Endothelial cell of umbilical vein (primary cell): ENCODE data around the gene PTPRT. TPM values are rescaled to one million over a fixed set of nuclear protein-coding genes. Genes with fewer than 3 reads are reported as not detected.

Experiments
- BruUV-seq: library from RNA; stranded (reverse); fragments of 400-500 nt; replicated peaks from 2 replicates; lab custom pipeline; 2021; lab: Mats Ljungman, UMichigan
- CTCF ChIA-PET: fragments of 300-600, 350-600 bp; sonication (Branson Sonifier 250); formaldehyde crosslinking; loops from one replicate; lab custom pipeline; 2021; ENCODE audit warnings: antibody characterized with exemption, inconsistent platforms; lab: Charles Lee
- POLR2A ChIA-PET: fragments of 300-600, 350-600 bp; sonication (Branson Sonifier 250); formaldehyde crosslinking; loops from one replicate; lab custom pipeline; 2021; ENCODE audit warnings: antibody characterized with exemption, inconsistent platforms; lab: Charles Lee
- DNase-seq: peaks from one replicate; pipeline ENCODE4 v3.0.0-alpha.2; 2011; ENCODE audit warnings: low read depth, low spot score
- FAIRE-seq: peaks from 2 replicates; lab custom pipeline; 2011; peaks lifted over from hg19 to GRCh38; lab: Jason Lieb, UNC
- H2AFZ ChIP-seq: 2 replicates; pipeline ENCODE4 v1.6.0; 2012; ENCODE audit warnings: low read depth, low read length, control low read depth, inconsistent platforms
- H3K27ac ChIP-seq: 2 replicates; pipeline ENCODE4 v1.5.1; 2011; ENCODE audit warnings: low read depth, mild to moderate bottlenecking, control low read depth, low read length, moderate library complexity; ENCODE audit not compliant: insufficient read depth
- H3K27me3 ChIP-seq, 2 experiments: 2 replicates each; pipeline versions ENCODE4 v1.6.0 to v1.6.1; 2011; ENCODE audit warnings: low read length in 2 of 2, mixed read lengths in 1 of 2; ENCODE audit not compliant: control insufficient read depth in 2 of 2, insufficient read depth in 2 of 2
- H3K36me3 ChIP-seq, 2 experiments: 2 replicates in 1 of 2; 3 replicates in 1 of 2; pipeline ENCODE4 v1.5.1; 2011; ENCODE audit warnings: low read length in 2 of 2, mild to moderate bottlenecking in 1 of 2, moderate library complexity in 1 of 2; ENCODE audit not compliant: control insufficient read depth in 2 of 2, insufficient read depth in 2 of 2; ENCODE audit errors: extremely low read depth in 1 of 2
- H3K4me1 ChIP-seq: 3 replicates; pipeline ENCODE4 v1.5.1; 2011; ENCODE audit warnings: mild to moderate bottlenecking, low read length; ENCODE audit not compliant: control insufficient read depth, insufficient read depth; ENCODE audit errors: extremely low read depth
- H3K4me2 ChIP-seq: 2 replicates; pipeline ENCODE4 v1.6.1; 2011; ENCODE audit warnings: low read length, control low read depth, mixed read lengths; ENCODE audit not compliant: insufficient read depth
- H3K4me3 ChIP-seq, 3 experiments: fragments of 200-600 bp in 1 of 3; sonication (generic), shearing (Covaris generic) in 1 of 3; replicated peaks in 1 of 3; 2 replicates each; pipeline ENCODE4 v1.5.1; 2011 to 2016; ENCODE audit warnings: control low read depth in 3 of 3, low read length in 3 of 3, mild to moderate bottlenecking in 2 of 3, inconsistent platforms in 1 of 3, low read depth in 1 of 3, moderate library complexity in 1 of 3; ENCODE audit not compliant: insufficient read depth in 1 of 3
- H3K79me2 ChIP-seq: 2 replicates; pipeline ENCODE4 v1.6.0; 2012; ENCODE audit warnings: low read length, inconsistent platforms; ENCODE audit not compliant: control insufficient read depth, insufficient read depth
- H3K9ac ChIP-seq: replicated peaks from 2 replicates; pipeline ENCODE3; 2011; ENCODE audit warnings: low read length, control low read depth; ENCODE audit not compliant: insufficient read depth; ENCODE audit errors: extremely low read depth
- H3K9me1 ChIP-seq: replicated peaks from 3 replicates; pipeline ENCODE4 v1.6.0; 2011; ENCODE audit warnings: mild to moderate bottlenecking, low read length; ENCODE audit not compliant: control insufficient read depth, insufficient read depth; ENCODE audit errors: extremely low read depth
- H3K9me3 ChIP-seq: replicated peaks from 2 replicates; pipeline ENCODE4 v1.5.1; 2012; ENCODE audit warnings: low read length, inconsistent platforms; ENCODE audit not compliant: control insufficient read depth, insufficient read depth
- H4K20me1 ChIP-seq: replicated peaks from 2 replicates; pipeline ENCODE3; 2011; ENCODE audit warnings: mild to moderate bottlenecking, low read length; ENCODE audit not compliant: control insufficient read depth, insufficient read depth; ENCODE audit errors: extremely low read depth
- EZH2 ChIP-seq: IDR thresholded peaks from 2 replicates; pipeline ENCODE4 v1.6.1; 2012; ENCODE audit warnings: borderline replicate concordance, low read depth, mild to moderate bottlenecking, moderate library complexity, low read length, inconsistent platforms; ENCODE audit not compliant: severe bottlenecking
- FOS ChIP-seq: IDR thresholded peaks from 2 replicates; pipeline ENCODE4 v1.6.1; 2011; ENCODE audit warnings: mild to moderate bottlenecking, low read length, moderate library complexity, borderline replicate concordance; ENCODE audit not compliant: insufficient read depth
- GATA2 ChIP-seq: IDR thresholded peaks from 2 replicates; pipeline ENCODE4 v1.7.0; 2011; ENCODE audit warnings: low read depth, mild to moderate bottlenecking, moderate library complexity, mixed read lengths, low read length; ENCODE audit not compliant: insufficient read length, insufficient read depth
- JUN ChIP-seq: IDR thresholded peaks from 2 replicates; pipeline ENCODE4 v1.6.1; 2011; ENCODE audit warnings: borderline replicate concordance, low read depth; ENCODE audit not compliant: insufficient read length, insufficient read depth
- POLR2AphosphoS5 ChIP-seq: IDR thresholded peaks from 2 replicates; pipeline ENCODE4 v1.6.1; 2012; ENCODE audit warnings: low read depth, mild to moderate bottlenecking, control low read depth, low read length, moderate library complexity; ENCODE audit not compliant: insufficient read depth
- dilution Hi-C: fragments of 300-500 bp; cut with MboI; formaldehyde crosslinking; loops from one replicate; pipeline ENCODE4 v1.15.0; 2019; ENCODE audit warnings: low sequenced_read_pairs; ENCODE audit not compliant: extremely low pct_ligation_motif_present
- intact Hi-C: fragments of 100-400 bp; cut with micrococcal nuclease; formaldehyde crosslinking; loops from one replicate; pipeline ENCODE4 v1.10.0; 2022
- polyA plus RNA-seq, 4 experiments: library from polyadenylated mRNA; depleted of rRNA in 3 of 4; stranded (reverse) in 3 of 4; unstranded in 1 of 4; fragments of >200 nt; gene quantifications; 2 replicates each; pipeline versions ENCODE4 v1.2.1 to v1.2.3, GENCODE V29; 2011 to 2012; ENCODE audit warnings: missing spikeins in 1 of 4
- total RNA-seq: library from RNA; stranded (reverse); gene quantifications from 2 replicates; pipeline ENCODE4 v1.2.3, GENCODE V29; 2021

Gene PTPRT
- total and polyA plus RNA-seq, 2 donors (not counting 3 experiments of a cell fraction or from before 2014, with no cell fraction given), result not detected

- H4K20me1 ChIP-seq, result no peaks in the 10 kb centered on the region
- TF ChIP-seq EZH2 (no peak), JUN (no peak), FOS (no peak), GATA2 (no peak), POLR2AphosphoS5 (no peak)
- intact Hi-C loops (no loop called here), dilution Hi-C loops (no loop called here)
- peaks cover 4% of the 10 kb centered on the region for H3K9me3 ChIP-seq
- ChIA-PET POLR2A (no interaction called here), CTCF (no interaction called here)
- DNase-seq, result no peak
- no peak overlapping the region for H2AFZ ChIP-seq
- no TSS peak for BruUV-seq
- H3K27me3 ChIP-seq, result no peaks in the 10 kb centered on the region
- no peaks in the 10 kb centered on the region for H3K4me1 ChIP-seq
- H3K79me2 ChIP-seq, result no peaks in the 10 kb centered on the region
- no peak overlapping the region for H3K4me3 ChIP-seq
- H3K36me3 ChIP-seq, result no peaks in the 10 kb centered on the region
- H3K9me1 ChIP-seq, result no peaks in the 10 kb centered on the region
- FAIRE-seq, result no peak
- H3K9ac ChIP-seq, result no peak overlapping the region
- H3K27ac ChIP-seq, result no peak overlapping the region
- H3K4me2 ChIP-seq, result no peak overlapping the region
These were observed 998.4 kb downstream of the PTPRT start for GRCh38 chr20:42191140-42191860.

- no peaks in the 10 kb centered on the region for H4K20me1 ChIP-seq
- no peak overlapping the region for H3K27ac ChIP-seq
- no peaks in the 10 kb centered on the region for H3K9me1 ChIP-seq
- no peaks in the 10 kb centered on the region for H3K36me3 ChIP-seq
- no peak overlapping the region for H2AFZ ChIP-seq
- dilution Hi-C loops, result no loop called here
- BruUV-seq, result no TSS peak
- no peak overlapping the region for H3K4me3 ChIP-seq
- no peaks in the 10 kb centered on the region for H3K4me1 ChIP-seq
- no peak for TF ChIP-seq EZH2
- TF ChIP-seq POLR2AphosphoS5, result no peak
- POLR2A ChIA-PET, result no interaction called here
- H3K9me3 ChIP-seq, result peaks cover 4% of the 10 kb centered on the region
- intact Hi-C loops, result no loop called here
- CTCF ChIA-PET, result no interaction called here
- H3K9ac ChIP-seq, result no peak overlapping the region
- no peaks in the 10 kb centered on the region for H3K27me3 ChIP-seq
- no peak for FAIRE-seq
- no peaks in the 10 kb centered on the region for H3K79me2 ChIP-seq
- DNase-seq, result no peak
- no peak overlapping the region for H3K4me2 ChIP-seq
These were observed 999.6 kb downstream of the PTPRT start for GRCh38 chr20:42190084-42190483.
